GM12878 (cell line): ENCODE results near the gene RDH5. TPM values are rescaled to one million over a fixed set of nuclear protein-coding genes. Genes with fewer than 3 reads are reported as not detected.
A peak's percentile ranks its signal among the peaks of the same experiment; 100 is the strongest.

ENCODE experiments used
- BACH1 ChIP-seq: fragments of 450-650 bp; IDR thresholded peaks from 2 replicates; pipeline ENCODE4 v1.6.1; 2017; ENCODE audit warnings: mild to moderate bottlenecking, borderline replicate concordance
- CBX5 ChIP-seq: sonication (generic); IDR thresholded peaks from 2 replicates; pipeline ENCODE4 v1.6.1; 2016; ENCODE audit warnings: low read depth, moderate library complexity, mild to moderate bottlenecking, inconsistent platforms
- ETV6 ChIP-seq, 2 experiments: fragments of 450-650 bp in 1 of 2; IDR thresholded peaks in 1 of 2; conservative IDR thresholded peaks in 1 of 2; 2 replicates each; pipeline ENCODE4 v1.6.1; 2014; ENCODE audit warnings: antibody characterized with exemption in 1 of 2, borderline replicate concordance in 1 of 2, low read depth in 1 of 2, mild to moderate bottlenecking in 1 of 2, moderate library complexity in 1 of 2
- IKZF1 ChIP-seq: fragments of 450-650 bp; conservative IDR thresholded peaks from 2 replicates; pipeline ENCODE4 v1.6.1; 2017; ENCODE audit warnings: antibody characterized with exemption, mild to moderate bottlenecking
- KLF5 ChIP-seq: fragments of 450-650 bp; IDR thresholded peaks from 2 replicates; pipeline ENCODE4 v1.6.1; 2014; ENCODE audit warnings: mild to moderate bottlenecking; ENCODE audit not compliant: partially characterized antibody
- MXI1 ChIP-seq: fragments of 150-350 bp; IDR thresholded peaks from 2 replicates; pipeline ENCODE4 v1.6.1; 2011; ENCODE audit warnings: low read depth, mild to moderate bottlenecking, inconsistent platforms, low read length, improper control_type of control experiment
- NFYB ChIP-seq: IDR thresholded peaks from 2 replicates; pipeline ENCODE4 v1.6.1; 2011; ENCODE audit warnings: low read depth, mild to moderate bottlenecking, low read length, improper control_type of control experiment, moderate library complexity; ENCODE audit not compliant: insufficient read depth
- POLR2A ChIP-seq: IDR thresholded peaks from 2 replicates; pipeline ENCODE4 v1.6.1; 2011; ENCODE audit warnings: low read depth, mild to moderate bottlenecking, low read length
- POLR2AphosphoS5 ChIP-seq: IDR thresholded peaks from 2 replicates; pipeline ENCODE4 v1.6.1; 2011; ENCODE audit warnings: mild to moderate bottlenecking, low read length, inconsistent platforms
- RAD21 ChIP-seq: IDR thresholded peaks from 2 replicates; pipeline ENCODE4 v1.6.1; 2011; ENCODE audit warnings: mild to moderate bottlenecking, low read depth, low read length, moderate library complexity; ENCODE audit not compliant: insufficient read depth
- RCOR1 ChIP-seq: conservative IDR thresholded peaks from 2 replicates; pipeline ENCODE4 v1.6.1; 2012; ENCODE audit warnings: low read depth, low read length, improper control_type of control experiment
- SMAD5 ChIP-seq: IDR thresholded peaks from 2 replicates; pipeline ENCODE4 v1.6.1; 2016; ENCODE audit warnings: antibody characterized with exemption, low read depth
- YBX1 ChIP-seq: fragments of 450-650 bp; IDR thresholded peaks from 2 replicates; pipeline ENCODE4 v1.6.1; 2016; ENCODE audit warnings: antibody characterized with exemption
- ZNF24 ChIP-seq: fragments of 450-650 bp; IDR thresholded peaks from 2 replicates; pipeline ENCODE4 v1.6.1; 2017; ENCODE audit warnings: antibody characterized with exemption, mild to moderate bottlenecking
- polyA plus RNA-seq, 11 experiments: library from polyadenylated mRNA; depleted of rRNA in 4 of 11; unstranded in 6 of 11; stranded (reverse) in 5 of 11; fragments of >200 nt; fragmentation: Nextera tagmentation in 4 of 11; fragmentation: Illumina TruSeq in 1 of 11; extraction: Ambion mirVana in 4 of 11; extraction: Trizol in 1 of 11; gene quantifications; 1 replicate in 1 of 11; 2 replicates in 10 of 11; pipeline versions ENCODE4 v1.2.1 to v1.2.3, GENCODE V29; 2011 to 2016; ENCODE audit warnings: inconsistent platforms in 2 of 11, missing spikeins in 2 of 11, low read depth in 1 of 11
- total RNA-seq, 4 experiments: library from RNA; depleted of rRNA in 3 of 4; stranded (reverse); fragments of >200 nt in 3 of 4; fragmentation: Illumina TruSeq in 1 of 4; extraction: Trizol in 1 of 4; gene quantifications; 2 replicates each; pipeline versions ENCODE4 v1.2.1 to v1.2.3, GENCODE V29; 2013 to 2021
- TF ChIP-seq, protein P1 (sequence below): fragments of 450-650 bp; IDR thresholded peaks from 2 replicates; pipeline ENCODE4 v1.6.1; 2017; ENCODE audit warnings: antibody characterized with exemption, mild to moderate bottlenecking, moderate library complexity
- TF ChIP-seq, protein P2 (sequence below): IDR thresholded peaks from 2 replicates; pipeline ENCODE4 v1.6.1; 2011; ENCODE audit warnings: borderline replicate concordance, low read depth, mild to moderate bottlenecking, moderate library complexity, mixed read lengths, low read length; ENCODE audit not compliant: insufficient read depth; ENCODE audit errors: extremely low read length

RDH5 gene
- total and polyA plus RNA-seq, 10 of the 15 experiments (the other 5 are each of a cell fraction or from before 2014, with no cell fraction given), result 2.6 to 11.6 (median 7.3) TPM

DNA sequence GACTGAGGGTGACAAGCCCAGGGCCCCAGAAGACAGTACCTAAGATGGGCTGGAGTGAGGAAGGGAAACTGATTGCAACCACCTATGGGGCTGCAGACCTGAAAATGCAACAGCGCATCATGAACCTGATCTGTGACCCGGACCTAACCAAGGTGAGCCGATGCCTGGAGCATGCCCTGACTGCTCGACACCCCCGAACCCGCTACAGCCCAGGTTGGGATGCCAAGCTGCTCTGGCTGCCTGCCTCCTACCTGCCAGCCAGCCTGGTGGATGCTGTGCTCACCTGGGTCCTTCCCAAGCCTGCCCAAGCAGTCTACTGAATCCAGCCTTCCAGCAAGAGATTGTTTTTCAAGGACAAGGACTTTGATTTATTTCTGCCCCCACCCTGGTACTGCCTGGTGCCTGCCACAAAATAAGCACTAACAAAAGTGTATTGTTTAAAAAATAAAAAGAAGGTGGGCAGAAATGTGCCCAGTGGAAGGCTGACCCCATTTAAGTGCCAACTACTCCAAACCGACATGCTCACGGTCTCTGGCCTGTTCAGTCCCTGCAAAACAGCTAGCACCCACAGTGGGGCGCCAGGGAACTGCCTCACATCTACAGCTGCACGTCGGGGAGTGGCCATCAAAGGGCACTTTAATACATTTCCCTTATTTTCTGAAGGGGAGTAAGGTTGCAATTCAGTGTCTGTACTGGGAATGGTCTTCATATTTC lies 4.2 kb downstream of the RDH5 start (continued):
- TF ChIP-seq IKZF1, result no peak
- TF ChIP-seq BACH1, result 0 out of 2 replicates have a peak, but pooled peaks have one; percentile 14
- TF ChIP-seq ZNF24, result no peak
- TF ChIP-seq, protein P1, sequence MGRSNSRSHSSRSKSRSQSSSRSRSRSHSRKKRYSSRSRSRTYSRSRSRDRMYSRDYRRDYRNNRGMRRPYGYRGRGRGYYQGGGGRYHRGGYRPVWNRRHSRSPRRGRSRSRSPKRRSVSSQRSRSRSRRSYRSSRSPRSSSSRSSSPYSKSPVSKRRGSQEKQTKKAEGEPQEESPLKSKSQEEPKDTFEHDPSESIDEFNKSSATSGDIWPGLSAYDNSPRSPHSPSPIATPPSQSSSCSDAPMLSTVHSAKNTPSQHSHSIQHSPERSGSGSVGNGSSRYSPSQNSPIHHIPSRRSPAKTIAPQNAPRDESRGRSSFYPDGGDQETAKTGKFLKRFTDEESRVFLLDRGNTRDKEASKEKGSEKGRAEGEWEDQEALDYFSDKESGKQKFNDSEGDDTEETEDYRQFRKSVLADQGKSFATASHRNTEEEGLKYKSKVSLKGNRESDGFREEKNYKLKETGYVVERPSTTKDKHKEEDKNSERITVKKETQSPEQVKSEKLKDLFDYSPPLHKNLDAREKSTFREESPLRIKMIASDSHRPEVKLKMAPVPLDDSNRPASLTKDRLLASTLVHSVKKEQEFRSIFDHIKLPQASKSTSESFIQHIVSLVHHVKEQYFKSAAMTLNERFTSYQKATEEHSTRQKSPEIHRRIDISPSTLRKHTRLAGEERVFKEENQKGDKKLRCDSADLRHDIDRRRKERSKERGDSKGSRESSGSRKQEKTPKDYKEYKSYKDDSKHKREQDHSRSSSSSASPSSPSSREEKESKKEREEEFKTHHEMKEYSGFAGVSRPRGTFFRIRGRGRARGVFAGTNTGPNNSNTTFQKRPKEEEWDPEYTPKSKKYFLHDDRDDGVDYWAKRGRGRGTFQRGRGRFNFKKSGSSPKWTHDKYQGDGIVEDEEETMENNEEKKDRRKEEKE, result no peak
- no peak for TF ChIP-seq MXI1
- no peak for TF ChIP-seq CBX5
- TF ChIP-seq NFYB, result no peak
- 0 out of 2 replicates have a peak, but pooled peaks have one; percentile 27 for TF ChIP-seq SMAD5
- no peak for TF ChIP-seq RCOR1
- TF ChIP-seq KLF5, result no peak
- peak; percentile 82 for TF ChIP-seq RAD21
- no peak for TF ChIP-seq ETV6 (conservative IDR thresholded peaks at IDR 0.05 in 1 of 2, IDR thresholded peaks at IDR 0.05 in 1 of 2; ENCODE audit: borderline replicate concordance in 1 of 2, low read depth in 1 of 2)
- TF ChIP-seq, protein P2, sequence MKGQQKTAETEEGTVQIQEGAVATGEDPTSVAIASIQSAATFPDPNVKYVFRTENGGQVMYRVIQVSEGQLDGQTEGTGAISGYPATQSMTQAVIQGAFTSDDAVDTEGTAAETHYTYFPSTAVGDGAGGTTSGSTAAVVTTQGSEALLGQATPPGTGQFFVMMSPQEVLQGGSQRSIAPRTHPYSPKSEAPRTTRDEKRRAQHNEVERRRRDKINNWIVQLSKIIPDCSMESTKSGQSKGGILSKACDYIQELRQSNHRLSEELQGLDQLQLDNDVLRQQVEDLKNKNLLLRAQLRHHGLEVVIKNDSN, result no peak
- TF ChIP-seq YBX1, result no peak
- no peak for TF ChIP-seq POLR2AphosphoS5
- TF ChIP-seq POLR2A, result 0 out of 2 replicates have a peak, but pooled peaks have one; percentile 35
